GM12878 (cell line): ENCODE results near the gene ARL3. TPM values are rescaled to one million over a fixed set of nuclear protein-coding genes. Genes with fewer than 3 reads are reported as not detected.

Experiments
- ATAC-seq: fragments of 200-7000 bp; cut with Tn5 transposase; 3 replicates; pipeline ENCODE4 v1.9.1; 2020; ENCODE audit warnings: mild to moderate bottlenecking, moderate library complexity
- BruUV-seq: library from RNA; stranded (reverse); fragments of 400-500 nt; replicated peaks from 2 replicates; lab custom pipeline; 2021; lab: Mats Ljungman, UMichigan
- CTCF ChIA-PET: fragments of 300-600 bp; sonication (Branson Sonifier 250); formaldehyde crosslinking; extraction: SDS; loops from one replicate; lab custom pipeline; 2021; ENCODE audit warnings: inconsistent platforms; lab: Yijun Ruan, JAX
- POLR2A ChIA-PET: fragments of 350-600 bp; formaldehyde crosslinking; extraction: SDS; loops from one replicate; lab custom pipeline; 2021; ENCODE audit warnings: inconsistent platforms; lab: Charles Lee
- RAD21 ChIA-PET: fragments of 300-600 bp; sonication (Branson Sonifier 250); formaldehyde crosslinking; loops from one replicate; lab custom pipeline; 2023; ENCODE audit warnings: antibody characterized with exemption; ENCODE audit not compliant: unreplicated experiment; lab: Charles Lee
- SMC1A ChIA-PET: fragments of 300-600 bp; sonication (Branson Sonifier 250); formaldehyde crosslinking; loops from one replicate; lab custom pipeline; 2023; ENCODE audit not compliant: unreplicated experiment, uncharacterized antibody; lab: Charles Lee
- DNase-seq: peaks from one replicate; pipeline ENCODE4 v3.0.0-alpha.2; 2011; ENCODE audit warnings: low read depth, low spot score
- FAIRE-seq: peaks from 3 replicates; lab custom pipeline; 2011; peaks lifted over from hg19 to GRCh38; lab: Jason Lieb, UNC
- H2AFZ ChIP-seq: 2 replicates; pipeline ENCODE4 v1.6.0; 2011; ENCODE audit warnings: low read depth, low read length, control low read depth; ENCODE audit not compliant: control insufficient read depth
- H3K27ac ChIP-seq: 2 replicates; pipeline ENCODE4 v1.5.1; 2011; ENCODE audit warnings: control low read depth; ENCODE audit not compliant: control insufficient read depth, insufficient read depth
- H3K27me3 ChIP-seq, 2 experiments: replicated peaks in 1 of 2; 2 replicates each; pipeline versions ENCODE4 v1.6.0 to v1.6.1; 2011; ENCODE audit warnings: low read length in 1 of 2; ENCODE audit not compliant: control insufficient read depth in 2 of 2, insufficient read depth in 2 of 2
- H3K36me3 ChIP-seq, 2 experiments: 2 replicates each; pipeline ENCODE4 v1.5.1; 2011; ENCODE audit warnings: low read length in 1 of 2; ENCODE audit not compliant: control insufficient read depth in 2 of 2, insufficient read depth in 2 of 2
- H3K4me1 ChIP-seq: 2 replicates; pipeline ENCODE4 v1.6.1; 2011; ENCODE audit warnings: mild to moderate bottlenecking, low read length, moderate library complexity, mixed read lengths; ENCODE audit not compliant: control insufficient read depth, insufficient read depth
- H3K4me2 ChIP-seq: 2 replicates; pipeline ENCODE4 v1.6.0; 2011; ENCODE audit warnings: control low read depth; ENCODE audit not compliant: control insufficient read depth, insufficient read depth
- H3K4me3 ChIP-seq: fragments of 200-600 bp; sonication (generic); 2 replicates; pipeline ENCODE4 v1.5.1; 2016
- H3K79me2 ChIP-seq: 2 replicates; pipeline ENCODE4 v1.6.0; 2011; ENCODE audit warnings: low read length; ENCODE audit not compliant: control insufficient read depth, insufficient read depth
- H3K9ac ChIP-seq: 2 replicates; pipeline ENCODE4 v1.8.0; 2011; ENCODE audit warnings: low read length, control low read depth, mixed read lengths; ENCODE audit not compliant: control insufficient read depth, insufficient read depth
- H3K9me3 ChIP-seq: replicated peaks from 3 replicates; pipeline ENCODE4 v1.5.1; 2011; ENCODE audit warnings: mild to moderate bottlenecking, low read length; ENCODE audit not compliant: control insufficient read depth, insufficient read depth
- H4K20me1 ChIP-seq: 2 replicates; pipeline ENCODE4 v1.6.0; 2011; ENCODE audit not compliant: control insufficient read depth, insufficient read depth
- BCL11A ChIP-seq: IDR thresholded peaks from 2 replicates; pipeline ENCODE4 v1.6.1; 2011; ENCODE audit warnings: low read depth, low read length
- ESRRA ChIP-seq: IDR thresholded peaks from 2 replicates; pipeline ENCODE4 v1.6.1; 2012; ENCODE audit warnings: mild to moderate bottlenecking, low read length, improper control_type of control experiment
- MEF2B ChIP-seq: fragments of 450-650 bp; IDR thresholded peaks from 2 replicates; pipeline ENCODE4 v1.6.1; 2018; ENCODE audit warnings: mild to moderate bottlenecking, moderate library complexity; ENCODE audit not compliant: partially characterized antibody, poor library complexity, severe bottlenecking
- POLR2AphosphoS2 ChIP-seq: IDR thresholded peaks from 2 replicates; pipeline ENCODE4 v1.6.1; 2011; ENCODE audit warnings: low read depth, mild to moderate bottlenecking, low read length, improper control_type of control experiment, moderate library complexity
- TBL1XR1 ChIP-seq: IDR thresholded peaks from 2 replicates; pipeline ENCODE4 v1.6.1; 2012; ENCODE audit warnings: low read depth, low read length, improper control_type of control experiment
- ZNF24 ChIP-seq: fragments of 450-650 bp; IDR thresholded peaks from 2 replicates; pipeline ENCODE4 v1.6.1; 2017; ENCODE audit warnings: antibody characterized with exemption, mild to moderate bottlenecking
- ZNF592 ChIP-seq: fragments of 450-650 bp; IDR thresholded peaks from 2 replicates; pipeline ENCODE4 v1.6.1; 2017; ENCODE audit warnings: mild to moderate bottlenecking, moderate library complexity
- ZNF622 ChIP-seq: fragments of 450-650 bp; IDR thresholded peaks from 2 replicates; pipeline ENCODE4 v1.6.1; 2017; ENCODE audit warnings: mild to moderate bottlenecking, inconsistent platforms
- WGBS: methylation state at CpG from one replicate; pipeline ENCODE4 v1.1.6; 2016; ENCODE audit warnings: low lambda C conversion rate; ENCODE audit not compliant: insufficient replicate concordance, insufficient coverage; ENCODE audit errors: missing lambda C conversion rate; 5-methylcytosine and 5-hydroxymethylcytosine counted together
- in situ Hi-C: fragments of 300-500 bp; cut with MboI; formaldehyde crosslinking; loops from 9 replicates; pipeline ENCODE4 v1.14.3; 2018; ENCODE audit warnings: mixed read lengths
- intact Hi-C: fragments of 100-400 bp; cut with micrococcal nuclease; formaldehyde crosslinking; loops from one replicate; pipeline ENCODE4 v1.14.2; 2022; ENCODE audit not compliant: unreplicated experiment
- polyA plus RNA-seq, 11 experiments: library from polyadenylated mRNA; depleted of rRNA in 4 of 11; unstranded in 6 of 11; stranded (reverse) in 5 of 11; fragments of >200 nt; fragmentation: Nextera tagmentation in 4 of 11; fragmentation: Illumina TruSeq in 1 of 11; extraction: Ambion mirVana in 4 of 11; extraction: Trizol in 1 of 11; gene quantifications; 1 replicate in 1 of 11; 2 replicates in 10 of 11; pipeline versions ENCODE4 v1.2.1 to v1.2.3, GENCODE V29; 2011 to 2016; ENCODE audit warnings: inconsistent platforms in 2 of 11, missing spikeins in 2 of 11, low read depth in 1 of 11
- total RNA-seq, 4 experiments: library from RNA; depleted of rRNA in 3 of 4; stranded (reverse); fragments of >200 nt in 3 of 4; fragmentation: Illumina TruSeq in 1 of 4; extraction: Trizol in 1 of 4; gene quantifications; 2 replicates each; pipeline versions ENCODE4 v1.2.1 to v1.2.3, GENCODE V29; 2013 to 2021

The ARL3 gene
- total and polyA plus RNA-seq, 10 of the 15 experiments (the other 5 are each of a cell fraction or from before 2014, with no cell fraction given): 4.9 to 26.1 (median 11.0) TPM

GRCh38 chr10:102628451-102628911, 85.7 kb downstream of the ARL3 start:
- FAIRE-seq: no peak
- H3K4me1 ChIP-seq: no peaks in the 10 kb centered on the region
- no peaks in the 10 kb centered on the region; a peak in 1 of 4 replicates for H3K36me3 ChIP-seq
- ChIA-PET CTCF (interaction anchor here (1.2 kb wide), 1 partner anchor 124 kb away, joined by 3 read pairs; no protein-coding TSS in a partner anchor), SMC1A (interaction anchor here (1.8 kb wide), 1 partner anchor 47 kb away, joined by 5 read pairs; no protein-coding TSS in a partner anchor), POLR2A (no interaction called here), RAD21 (no interaction called here)
- no peak for ATAC-seq
- no peak for DNase-seq
- WGBS: 92% methylated on average over 11 of the region's 11 CpGs
- H3K9me3 ChIP-seq: no peaks in the 10 kb centered on the region
- no peak overlapping the region for H3K9ac ChIP-seq
- H3K4me3 ChIP-seq: no peak overlapping the region
- in situ Hi-C loops: no loop called here
- no peak overlapping the region for H3K27ac ChIP-seq
- TF ChIP-seq ZNF24 (no peak), ESRRA (no peak), BCL11A (no peak), TBL1XR1 (no peak), ZNF622 (no peak), POLR2AphosphoS2 (no peak), MEF2B (no peak), ZNF592 (no peak)
- H3K79me2 ChIP-seq: no peaks in the 10 kb centered on the region
- H4K20me1 ChIP-seq: no peaks in the 10 kb centered on the region
- no TSS peak for BruUV-seq
- no peak overlapping the region for H3K4me2 ChIP-seq
- no peak overlapping the region for H2AFZ ChIP-seq
- no peaks in the 10 kb centered on the region for H3K27me3 ChIP-seq
- intact Hi-C loops: no loop called here
